B cell (primary cell): ENCODE data around the gene ZNF831. TPM values are rescaled to one million over a fixed set of nuclear protein-coding genes. Genes with fewer than 3 reads are reported as not detected.

Experiments
- ATAC-seq: fragments of 200-7000 bp; cut with Tn5 transposase; one replicate; pipeline ENCODE4 v1.10.0; 2021; ENCODE audit warnings: low read depth, mild to moderate bottlenecking, moderate number of reproducible peaks, moderate library complexity
- CTCF ChIA-PET: fragments of 350-600 bp; sonication (Branson Sonifier 250); formaldehyde crosslinking; loops from one replicate; lab custom pipeline; 2021; ENCODE audit warnings: antibody characterized with exemption, inconsistent platforms; lab: Charles Lee
- POLR2A ChIA-PET: fragments of 350-600 bp; sonication (Branson Sonifier 250); formaldehyde crosslinking; loops from one replicate; lab custom pipeline; 2021; ENCODE audit warnings: antibody characterized with exemption; lab: Charles Lee
- DNase-seq: peaks from one replicate; pipeline ENCODE4 v3.0.0; 2013
- H2AFZ ChIP-seq: 2 replicates; pipeline ENCODE4 v1.6.1; 2012; ENCODE audit warnings: mild to moderate bottlenecking, low read depth, low read length; ENCODE audit not compliant: insufficient read depth, poor library complexity, severe bottlenecking
- H3K27ac ChIP-seq, 2 donors: 1 replicate in 1 of 2; 2 replicates in 1 of 2; pipeline ENCODE4 v1.5.1; 2012 to 2013; ENCODE audit warnings: low read length in 2 of 2, mild to moderate bottlenecking in 2 of 2, moderate library complexity in 1 of 2
- H3K27me3 ChIP-seq, 4 experiments: fragments of 200-600 bp in 1 of 4; sonication (generic) in 1 of 4; replicated peaks in 1 of 4; 1 replicate in 2 of 4; 2 replicates in 2 of 4; pipeline versions ENCODE4 v1.6.1 to v1.7.0; 2013 to 2016; ENCODE audit warnings: low read length in 3 of 4, mild to moderate bottlenecking in 2 of 4, mixed read lengths in 1 of 4, moderate library complexity in 1 of 4; ENCODE audit not compliant: insufficient read depth in 4 of 4, control insufficient read depth in 3 of 4; ENCODE audit errors: control extremely low read depth in 1 of 4
- H3K36me3 ChIP-seq, 2 experiments: replicated peaks in 1 of 2; 1 replicate in 1 of 2; 2 replicates in 1 of 2; pipeline versions ENCODE4 v1.6.1 to v1.7.1; 2013; ENCODE audit warnings: low read length in 1 of 2; ENCODE audit not compliant: insufficient read depth in 2 of 2, control insufficient read depth in 1 of 2; ENCODE audit errors: control extremely low read depth in 1 of 2, extremely low read depth in 1 of 2
- H3K4me1 ChIP-seq, 2 donors: fragments of 200-600 bp in 1 of 2; sonication (generic) in 1 of 2; 1 replicate in 1 of 2; 2 replicates in 1 of 2; pipeline versions ENCODE4 v1.5.1 to v1.6.1; 2013 to 2017; ENCODE audit warnings: low read length in 2 of 2; ENCODE audit not compliant: control insufficient read depth in 2 of 2, insufficient read depth in 2 of 2
- H3K4me2 ChIP-seq: replicated peaks from 2 replicates; pipeline ENCODE3; 2012; ENCODE audit warnings: mild to moderate bottlenecking, low read depth, low read length; ENCODE audit not compliant: poor library complexity, severe bottlenecking
- H3K4me3 ChIP-seq, 5 experiments: fragments of 200-600 bp in 1 of 5; sonication (generic) in 1 of 5; 1 replicate in 3 of 5; 2 replicates in 2 of 5; pipeline versions ENCODE4 v1.5.1 to v1.7.0; 2011 to 2016; ENCODE audit warnings: low read length in 4 of 5, mild to moderate bottlenecking in 4 of 5, low read depth in 2 of 5, control low read depth in 1 of 5, moderate library complexity in 1 of 5; ENCODE audit not compliant: insufficient read depth in 1 of 5; ENCODE audit errors: control extremely low read depth in 1 of 5, extremely low read depth in 1 of 5
- H3K79me2 ChIP-seq: fragments of 200-600 bp; sonication (generic); one replicate; pipeline ENCODE4 v1.6.0; 2016; ENCODE audit warnings: low read length; ENCODE audit not compliant: control insufficient read depth, insufficient read depth
- H3K9ac ChIP-seq: fragments of 200-600 bp; sonication (generic); 2 replicates; pipeline ENCODE4 v1.6.1; 2017; ENCODE audit warnings: mild to moderate bottlenecking, low read length, moderate library complexity
- H3K9me3 ChIP-seq, 3 donors: one replicate each; pipeline versions ENCODE4 v1.6.1 to v1.7.1; 2013; ENCODE audit warnings: low read length in 2 of 3; ENCODE audit not compliant: control insufficient read depth in 2 of 3, insufficient read depth in 1 of 3; ENCODE audit errors: control extremely low read depth in 1 of 3
- H4K20me1 ChIP-seq: 2 replicates; pipeline ENCODE4 v1.6.0; 2012; ENCODE audit warnings: mild to moderate bottlenecking, low read length; ENCODE audit not compliant: insufficient read depth, control insufficient read depth, poor library complexity, severe bottlenecking
- H3K27ac Mint-ChIP-seq: one replicate; pipeline ENCODE4 v1.8.0; 2021; ENCODE audit warnings: mixed read lengths
- H3K27me3 Mint-ChIP-seq: one replicate; pipeline ENCODE4 v1.8.0; 2021; ENCODE audit warnings: mixed read lengths
- H3K4me1 Mint-ChIP-seq: one replicate; pipeline ENCODE4 v1.8.0; 2021; ENCODE audit warnings: mixed read lengths
- H3K4me3 Mint-ChIP-seq: one replicate; pipeline ENCODE4 v1.8.0; 2021; ENCODE audit warnings: mixed read lengths
- H3K9me3 Mint-ChIP-seq: one replicate; pipeline ENCODE4 v1.8.0; 2022; ENCODE audit warnings: mixed read lengths; ENCODE audit not compliant: insufficient read depth
- CTCF ChIP-seq: fragments of 200-600 bp; IDR thresholded peaks from one replicate; pipeline ENCODE4 v1.8.0; 2022; ENCODE audit warnings: antibody characterized with exemption, mild to moderate bottlenecking
- EZH2 ChIP-seq: IDR thresholded peaks from 2 replicates; pipeline ENCODE4 v1.6.1; 2012; ENCODE audit warnings: borderline replicate concordance, low read depth, mild to moderate bottlenecking, moderate library complexity, low read length; ENCODE audit not compliant: insufficient read depth, poor library complexity, severe bottlenecking
- WGBS: methylation state at CpG from one replicate; pipeline ENCODE4 v1.1.5; 2013; ENCODE audit warnings: missing lambda C conversion rate; ENCODE audit not compliant: insufficient coverage; 5-methylcytosine and 5-hydroxymethylcytosine counted together
- intact Hi-C: fragments of 100-400 bp; cut with micrococcal nuclease; formaldehyde crosslinking; loops from one replicate; pipeline ENCODE4 v1.10.0; 2022
- polyA plus RNA-seq: library from polyadenylated mRNA; depleted of rRNA; stranded (reverse); fragments of >200 nt; gene quantifications from 2 replicates; pipeline ENCODE4 v1.2.3, GENCODE V29; 2012
- total RNA-seq, 2 donors: library from RNA; stranded (reverse); fragments of 120-200 nt in 1 of 2; gene quantifications; 1 replicate in 1 of 2; 2 replicates in 1 of 2; pipeline versions ENCODE4 v1.2.3 to v1.2.4, GENCODE V29; 2013 to 2022

The ZNF831 gene
- total and polyA plus RNA-seq, 2 donors (not counting 1 experiment from before 2014, with no cell fraction given) = 1.7 to 14.1 TPM

GRCh38 chr20:59149678-59150504 lies 13.7 kb upstream of the ZNF831 start:
- no peak for TF ChIP-seq EZH2
- TF ChIP-seq CTCF = no peak
- POLR2A ChIA-PET = no interaction called here
- Histone ChIP-seq H3K9ac (peak overlapping the region; percentile 41), H3K4me2 (peak overlapping the region; percentile 71), H4K20me1 (no peaks in the 10 kb centered on the region), H3K4me3 (peak overlapping the region in 1 of 5 experiments; percentile 28), H3K27ac (peak overlapping the region; percentile 67 to 86), H3K4me1 (peaks cover 50 to 56% of the 10 kb centered on the region in 2 donors), H3K27me3 (no peaks in the 10 kb centered on the region), H2AFZ (peak overlapping the region; percentile 4), H3K36me3 (no peaks in the 10 kb centered on the region), H3K79me2 (peaks cover 16% of the 10 kb centered on the region), H3K9me3 (peaks cover 0 to 14% (median 0%) of the 10 kb centered on the region in 3 donors)
- H3K4me3 Mint-ChIP-seq = peak overlapping the region; percentile 66
- intact Hi-C loops = loop anchor here (1.0 to 5.0 kb wide), 2 partner anchors 14 to 32 kb away; no protein-coding TSS in a partner anchor
- CTCF ChIA-PET = interaction anchor here (1.5 to 1.7 kb wide), 2 partner anchors 31 to 62 kb away, joined by 3 to 4 read pairs; no protein-coding TSS in a partner anchor
- 12% methylated on average over 15 of the region's 18 CpGs for WGBS
- peak overlapping the region; percentile 80 for H3K27ac Mint-ChIP-seq
- peak; percentile 85 for DNase-seq
- no peaks in the 10 kb centered on the region for H3K9me3 Mint-ChIP-seq
- ATAC-seq = peak; percentile 75
- peaks cover 70% of the 10 kb centered on the region for H3K4me1 Mint-ChIP-seq
- H3K27me3 Mint-ChIP-seq = no peaks in the 10 kb centered on the region

GRCh38 chr20:59150821-59151251 lies 12.8 kb upstream of the ZNF831 start:
- intact Hi-C loops = loop anchor here (1.0 kb wide), 1 partner anchor 13 kb away; no protein-coding TSS in a partner anchor
- H3K79me2 ChIP-seq = peaks cover 16% of the 10 kb centered on the region
- TF ChIP-seq EZH2 (no peak), CTCF (no peak)
- no peak overlapping the region for H3K9ac ChIP-seq
- H3K4me2 ChIP-seq = peak overlapping the region; percentile 71
- CTCF ChIA-PET = interaction anchor here (1.5 to 1.7 kb wide), 2 partner anchors 32 to 63 kb away, joined by 3 to 4 read pairs; no protein-coding TSS in a partner anchor
- H3K4me3 ChIP-seq = no peak overlapping the region
- peak overlapping the region; percentile 78 for H3K27ac Mint-ChIP-seq
- no peaks in the 10 kb centered on the region for H4K20me1 ChIP-seq
- POLR2A ChIA-PET = no interaction called here
- H3K27ac ChIP-seq = peak overlapping the region; percentile 67 to 86
- ATAC-seq = no peak
- H3K27me3 ChIP-seq = no peaks in the 10 kb centered on the region
- H3K9me3 ChIP-seq = peaks cover 0 to 14% (median 0%) of the 10 kb centered on the region in 3 donors
- H3K4me1 Mint-ChIP-seq = peaks cover 62% of the 10 kb centered on the region
- peaks cover 44 to 50% of the 10 kb centered on the region in 2 donors for H3K4me1 ChIP-seq
- no peak for DNase-seq
- no peak overlapping the region for H3K4me3 Mint-ChIP-seq
- no peaks in the 10 kb centered on the region for H3K27me3 Mint-ChIP-seq
- H3K9me3 Mint-ChIP-seq = no peaks in the 10 kb centered on the region
- 99% methylated on average over 10 of the region's 13 CpGs for WGBS
- H3K36me3 ChIP-seq = no peaks in the 10 kb centered on the region
- H2AFZ ChIP-seq = no peak overlapping the region
